ENCODE results near the gene ZNF791.
A peak's percentile ranks its signal among the peaks of the same experiment; 100 is the strongest.
"Not testable (repeated sequence)": the region's sequence is repeated elsewhere in the genome, so short reads cannot be mapped to it uniquely, and the experiment has no call there.

Gene ZNF791

DNA sequence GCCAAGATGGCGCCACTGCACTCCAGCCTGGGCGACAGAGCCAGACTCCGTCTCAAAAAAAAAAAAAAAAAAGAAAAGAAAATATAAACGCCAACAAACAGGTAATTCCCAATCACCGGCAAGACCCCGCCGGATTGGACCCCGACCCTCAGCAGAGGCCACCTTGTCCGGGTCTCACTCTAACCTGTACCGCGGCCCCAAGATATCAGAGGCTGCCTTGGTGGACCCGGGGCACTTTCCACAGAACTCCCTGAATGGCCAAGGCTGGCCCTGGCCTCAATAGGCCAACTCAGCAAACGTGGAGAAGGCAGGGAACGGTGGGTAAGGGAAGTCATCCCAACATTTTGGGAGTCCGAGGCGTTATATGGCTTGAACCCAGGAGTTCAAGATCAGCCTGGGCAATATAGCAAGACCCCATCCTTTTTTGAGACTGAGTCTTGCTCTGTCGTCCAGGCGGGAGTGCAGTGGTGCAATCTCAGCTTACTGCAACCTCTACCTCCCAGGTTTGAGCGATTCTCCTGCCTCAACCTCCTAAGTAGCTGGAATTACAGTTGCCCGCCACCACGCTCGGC lies 28.0 kb downstream of the ZNF791 start:
- Histone ChIP-seq H3K36me3 (ENCODE audit: insufficient read depth, low read length) (no peaks in the 10 kb centered on the region), H3K9ac (ENCODE audit: low read depth, low read length) (no peak overlapping the region), H3K9me3 (ENCODE audit: insufficient read depth, low read depth, low read length) (no peaks in the 10 kb centered on the region), H3K4me3 (ENCODE audit: low read length) (no peak overlapping the region), H3K27ac (ENCODE audit: low read depth, low read length) (no peak overlapping the region), H3K4me1 (ENCODE audit: insufficient read depth, low read length) (no peaks in the 10 kb centered on the region), H3K27me3 (ENCODE audit: insufficient read depth, low read length) (no peaks in the 10 kb centered on the region)
- 96% methylated on average over 20 of the region's 22 CpGs for WGBS

DNA sequence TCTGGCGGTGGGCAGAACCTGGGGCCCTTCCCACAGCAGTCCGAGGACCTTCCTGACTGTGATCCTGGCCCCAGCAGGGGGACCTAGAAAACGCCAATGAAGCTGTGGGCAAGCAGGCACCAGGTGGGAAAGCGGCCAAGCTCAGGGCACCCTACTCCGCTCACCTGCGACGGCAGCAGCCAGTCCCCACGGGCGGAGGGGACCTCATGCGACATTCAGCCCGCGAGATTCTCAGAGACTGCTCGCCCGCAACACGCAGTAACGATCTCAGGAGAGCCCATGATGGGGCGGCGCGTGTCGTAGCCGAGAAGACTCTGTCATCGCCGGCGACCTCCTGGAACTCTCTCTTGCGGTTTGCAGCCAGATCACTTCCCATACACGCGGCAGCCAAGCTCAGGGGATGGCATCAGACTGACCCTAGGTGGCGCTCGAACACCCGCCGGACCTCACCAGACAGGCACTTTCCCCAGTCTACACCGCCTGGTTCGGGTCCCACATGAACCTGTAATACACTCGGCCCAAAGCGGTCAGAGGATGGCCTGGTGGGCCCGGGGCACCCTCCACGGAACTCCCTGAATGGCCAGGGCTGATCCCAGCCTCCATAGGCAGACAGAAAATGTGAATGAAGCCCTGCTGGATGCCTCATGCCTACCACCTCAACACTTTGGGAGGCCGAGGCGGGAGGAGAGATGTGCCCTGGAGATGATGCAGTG lies 29.3 kb downstream of the ZNF791 start:
- 21% methylated on average over 39 of the region's 39 CpGs for WGBS
- H3K36me3 ChIP-seq (ENCODE audit: insufficient read depth, low read length): no peaks in the 10 kb centered on the region
- peak overlapping the region; percentile 44 for H3K4me3 ChIP-seq (ENCODE audit: low read length)
- peak overlapping the region; percentile 33; the same call in 1 of the 2 replicates for H3K9ac ChIP-seq (ENCODE audit: low read depth, low read length)
- no peaks in the 10 kb centered on the region for H3K4me1 ChIP-seq (ENCODE audit: insufficient read depth, low read length)
- no peaks in the 10 kb centered on the region for H3K27me3 ChIP-seq (ENCODE audit: insufficient read depth, low read length)
- no peak overlapping the region for H3K27ac ChIP-seq (ENCODE audit: low read depth, low read length)
- H3K9me3 ChIP-seq (ENCODE audit: insufficient read depth, low read depth, low read length): no peaks in the 10 kb centered on the region

DNA sequence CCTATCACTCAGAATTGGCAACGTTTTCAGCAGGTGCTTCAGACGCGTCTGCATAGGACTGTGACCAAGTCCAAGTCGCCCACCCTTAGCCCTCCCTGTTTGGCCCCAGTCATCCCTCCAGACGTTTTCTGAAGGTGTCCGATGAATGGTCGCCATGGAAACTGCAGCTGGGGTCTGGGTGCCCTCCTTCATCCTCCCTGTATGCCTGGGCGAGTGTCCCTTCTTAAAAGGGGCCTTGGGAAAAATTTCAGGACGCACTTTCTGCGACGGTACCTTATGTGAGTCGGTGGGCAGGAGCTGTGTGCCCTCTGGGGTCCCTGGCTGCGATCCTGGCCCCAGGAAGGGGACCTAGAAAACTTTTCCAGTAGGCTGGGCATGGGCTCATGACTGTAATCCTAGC lies 30.7 kb downstream of the ZNF791 start:
- Histone ChIP-seq H3K27ac (ENCODE audit: low read depth, low read length) (no peak overlapping the region), H3K4me1 (ENCODE audit: insufficient read depth, low read length) (no peaks in the 10 kb centered on the region), H3K27me3 (ENCODE audit: insufficient read depth, low read length) (no peaks in the 10 kb centered on the region), H3K4me3 (ENCODE audit: low read length) (no peak overlapping the region), H3K36me3 (ENCODE audit: insufficient read depth, low read length) (no peaks in the 10 kb centered on the region), H3K9me3 (ENCODE audit: insufficient read depth, low read depth, low read length) (no peaks in the 10 kb centered on the region), H3K9ac (ENCODE audit: low read depth, low read length) (no peak overlapping the region)
- 87% methylated on average over 13 of the region's 13 CpGs for WGBS

DNA sequence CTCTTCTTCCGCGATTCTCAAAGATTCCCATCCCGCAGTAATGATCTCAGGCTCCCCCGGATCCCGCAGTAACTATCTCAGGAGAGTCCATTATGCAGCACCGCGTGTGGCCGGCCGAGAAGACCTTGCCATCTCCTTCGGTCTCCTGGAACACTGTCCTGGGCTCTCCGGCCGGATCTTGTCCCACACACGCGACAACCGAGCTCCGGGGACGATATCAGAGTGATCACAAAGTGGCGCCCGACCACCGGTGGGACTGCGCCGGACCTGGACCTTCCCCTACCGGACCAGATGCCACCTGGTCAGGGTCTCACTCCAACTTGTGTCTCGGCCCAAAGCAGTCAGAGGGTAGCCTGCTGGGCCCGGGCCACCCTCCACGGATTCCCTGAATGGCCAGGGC lies 31.8 kb downstream of the ZNF791 start:
- no peaks in the 10 kb centered on the region for H3K36me3 ChIP-seq (ENCODE audit: insufficient read depth, low read length)

DNA sequence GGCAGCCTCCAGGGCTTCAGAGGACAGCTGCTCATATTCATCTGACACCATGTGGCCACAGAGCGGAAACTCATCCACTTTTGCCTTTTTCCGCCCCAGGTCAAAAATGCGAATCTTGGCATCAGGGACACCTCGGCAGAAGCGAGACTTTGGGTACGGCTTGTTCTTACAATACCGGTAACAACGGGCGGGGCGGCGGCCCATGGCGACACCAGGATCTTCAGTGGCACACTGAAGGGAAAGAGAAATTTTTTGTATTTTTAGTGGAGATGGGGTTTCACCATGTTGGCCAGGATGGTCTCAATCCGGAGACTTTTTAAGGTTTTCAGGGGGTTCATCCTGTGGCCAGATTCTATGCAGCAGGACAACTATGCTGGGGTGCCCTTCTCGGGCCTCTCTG lies 33.0 kb downstream of the ZNF791 start:
- not testable (repeated sequence) for H3K4me3 ChIP-seq (ENCODE audit: low read length); H3K36me3 ChIP-seq (ENCODE audit: insufficient read depth, low read length); H3K27me3 ChIP-seq (ENCODE audit: insufficient read depth, low read length); H3K4me1 ChIP-seq (ENCODE audit: insufficient read depth, low read length); H3K27ac ChIP-seq (ENCODE audit: low read depth, low read length); H3K9me3 ChIP-seq (ENCODE audit: insufficient read depth, low read depth, low read length); H3K9ac ChIP-seq (ENCODE audit: low read depth, low read length)
- WGBS: 96% methylated on average over 14 of the region's 14 CpGs

More for the DNA sequence above, 31.8 kb downstream of the ZNF791 start:
- Histone ChIP-seq H3K27me3 (ENCODE audit: insufficient read depth, low read length) (no peaks in the 10 kb centered on the region), H3K4me1 (ENCODE audit: insufficient read depth, low read length) (no peaks in the 10 kb centered on the region), H3K4me3 (ENCODE audit: low read length) (no peak overlapping the region), H3K27ac (ENCODE audit: low read depth, low read length) (no peak overlapping the region), H3K9ac (ENCODE audit: low read depth, low read length) (no peak overlapping the region), H3K9me3 (ENCODE audit: insufficient read depth, low read depth, low read length) (no peaks in the 10 kb centered on the region)
- WGBS: 94% methylated on average over 26 of the region's 26 CpGs

DNA sequence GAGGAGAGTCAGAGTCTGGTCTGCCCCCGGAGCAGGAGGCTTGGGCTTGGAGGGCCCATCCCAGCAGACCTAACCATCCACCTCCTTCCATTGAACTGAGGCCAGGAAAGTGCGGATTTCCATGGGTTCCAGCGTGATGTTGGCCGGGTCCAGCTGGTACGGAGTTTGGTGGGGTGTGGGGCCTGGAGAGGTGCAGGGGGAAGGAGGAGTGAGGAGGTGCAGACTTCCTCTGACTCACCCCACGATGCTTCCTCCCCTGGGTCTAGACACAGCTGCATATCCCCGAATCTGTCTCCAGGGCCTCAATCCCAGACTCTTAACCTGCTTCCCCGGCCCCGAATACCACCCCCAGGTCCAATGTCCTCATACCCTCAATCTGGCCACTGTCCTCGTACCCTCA lies 35.8 kb downstream of the ZNF791 start:
- H3K4me1 ChIP-seq (ENCODE audit: insufficient read depth, low read length): no peaks in the 10 kb centered on the region
- no peak overlapping the region for H3K9ac ChIP-seq (ENCODE audit: low read depth, low read length)
- WGBS: 94% methylated on average over 10 of the region's 10 CpGs
- no peaks in the 10 kb centered on the region for H3K36me3 ChIP-seq (ENCODE audit: insufficient read depth, low read length)
- H3K4me3 ChIP-seq (ENCODE audit: low read length): no peak overlapping the region
- no peaks in the 10 kb centered on the region for H3K9me3 ChIP-seq (ENCODE audit: insufficient read depth, low read depth, low read length)
- no peak overlapping the region for H3K27ac ChIP-seq (ENCODE audit: low read depth, low read length)
- no peaks in the 10 kb centered on the region for H3K27me3 ChIP-seq (ENCODE audit: insufficient read depth, low read length)

DNA sequence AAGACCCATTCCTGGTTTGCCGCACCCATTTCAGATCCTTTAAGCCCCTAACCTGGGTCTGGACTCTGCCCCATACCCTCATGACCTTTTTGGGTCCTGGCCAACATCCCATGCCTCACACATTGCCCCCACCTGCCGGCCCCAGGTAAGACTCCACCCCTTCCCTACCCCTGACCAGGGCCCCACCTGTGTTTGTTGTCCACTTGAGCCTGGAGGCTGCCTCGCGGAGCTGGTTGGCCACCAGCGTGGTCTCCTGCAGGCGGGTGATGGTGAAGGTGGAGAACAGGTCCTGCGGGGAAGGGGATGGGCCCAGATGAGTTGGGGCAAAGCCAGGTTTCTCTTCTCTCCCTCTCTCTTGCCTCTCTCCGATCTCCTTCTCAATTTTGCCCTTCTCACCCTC lies 36.3 kb downstream of the ZNF791 start:
- H3K27me3 ChIP-seq (ENCODE audit: insufficient read depth, low read length): no peaks in the 10 kb centered on the region
- H3K4me3 ChIP-seq (ENCODE audit: low read length): no peak overlapping the region
- H3K27ac ChIP-seq (ENCODE audit: low read depth, low read length): no peak overlapping the region
- H3K36me3 ChIP-seq (ENCODE audit: insufficient read depth, low read length): peaks cover 3% of the 10 kb centered on the region; the same call in 1 of the 2 replicates
- no peaks in the 10 kb centered on the region for H3K4me1 ChIP-seq (ENCODE audit: insufficient read depth, low read length)
- no peak overlapping the region for H3K9ac ChIP-seq (ENCODE audit: low read depth, low read length)
- no peaks in the 10 kb centered on the region for H3K9me3 ChIP-seq (ENCODE audit: insufficient read depth, low read depth, low read length)
- 90% methylated on average over 8 of the region's 8 CpGs for WGBS

DNA sequence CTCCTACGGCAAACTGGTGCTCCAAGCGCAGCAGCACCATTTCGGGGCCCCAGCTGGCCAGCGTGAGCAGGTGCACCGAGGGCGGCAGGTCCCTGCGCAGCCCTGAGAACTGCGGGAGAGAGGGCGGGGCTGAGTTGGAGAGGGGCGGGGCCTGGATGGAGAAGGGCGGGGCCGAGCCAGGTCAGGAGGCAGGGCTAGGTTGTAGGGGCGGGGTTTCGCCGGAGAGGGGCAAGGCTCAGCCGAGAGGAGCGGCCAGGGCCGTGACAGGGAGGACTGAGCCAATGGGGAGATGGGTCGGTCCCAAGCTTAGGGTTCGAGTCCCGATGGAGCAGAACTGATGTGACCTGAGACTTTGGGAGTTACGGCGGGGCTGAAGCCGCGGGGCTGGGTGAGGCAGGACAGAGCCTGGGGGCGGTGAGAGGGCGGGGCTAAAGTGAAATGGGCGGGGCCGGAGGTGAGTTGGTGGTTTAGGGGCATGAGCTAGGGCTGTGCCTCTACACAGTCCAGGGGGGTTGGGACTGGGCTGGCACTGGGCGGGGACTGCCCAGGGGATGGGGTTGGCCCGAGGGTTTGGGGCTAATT lies 36.9 kb downstream of the ZNF791 start:
- no peak overlapping the region for H3K27ac ChIP-seq (ENCODE audit: low read depth, low read length)
- no peaks in the 10 kb centered on the region for H3K4me1 ChIP-seq (ENCODE audit: insufficient read depth, low read length)
- no peaks in the 10 kb centered on the region for H3K27me3 ChIP-seq (ENCODE audit: insufficient read depth, low read length)
- WGBS: 92% methylated on average over 31 of the region's 31 CpGs
- H3K9me3 ChIP-seq (ENCODE audit: insufficient read depth, low read depth, low read length): no peaks in the 10 kb centered on the region
- peak overlapping the region; percentile 43 for H3K4me3 ChIP-seq (ENCODE audit: low read length)
- H3K36me3 ChIP-seq (ENCODE audit: insufficient read depth, low read length): peaks cover 6% of the 10 kb centered on the region; the same call in 1 of the 2 replicates
- H3K9ac ChIP-seq (ENCODE audit: low read depth, low read length): no peak overlapping the region

DNA sequence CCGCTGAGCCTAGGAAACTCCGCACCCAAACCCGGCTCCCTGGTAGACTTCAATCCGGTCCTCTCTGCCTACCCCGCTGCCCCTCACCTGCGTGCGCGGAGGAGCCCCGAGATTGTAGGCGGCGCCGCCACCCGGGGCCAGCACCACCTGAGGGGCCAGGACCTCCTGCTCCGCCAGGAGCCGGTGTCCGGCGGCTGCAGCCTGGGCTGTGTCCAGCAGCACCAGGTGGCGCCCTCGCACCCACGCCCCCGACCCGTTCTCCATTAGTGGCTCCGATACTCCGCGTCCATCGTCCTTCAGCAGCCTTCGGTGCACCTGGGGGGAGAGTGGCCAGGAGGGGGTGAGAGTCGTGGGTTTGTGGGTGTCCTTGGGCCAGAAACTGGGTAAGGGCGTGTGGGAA lies 37.4 kb downstream of the ZNF791 start:
- no peak overlapping the region for H3K9ac ChIP-seq (ENCODE audit: low read depth, low read length)
- H3K4me3 ChIP-seq (ENCODE audit: low read length): peak overlapping the region; percentile 43
- no peak overlapping the region for H3K27ac ChIP-seq (ENCODE audit: low read depth, low read length)
- WGBS: 94% methylated on average over 29 of the region's 29 CpGs
- no peaks in the 10 kb centered on the region for H3K27me3 ChIP-seq (ENCODE audit: insufficient read depth, low read length)
- no peaks in the 10 kb centered on the region for H3K4me1 ChIP-seq (ENCODE audit: insufficient read depth, low read length)
- H3K9me3 ChIP-seq (ENCODE audit: insufficient read depth, low read depth, low read length): no peaks in the 10 kb centered on the region
- H3K36me3 ChIP-seq (ENCODE audit: insufficient read depth, low read length): peaks cover 6% of the 10 kb centered on the region; the same call in 1 of the 2 replicates

DNA sequence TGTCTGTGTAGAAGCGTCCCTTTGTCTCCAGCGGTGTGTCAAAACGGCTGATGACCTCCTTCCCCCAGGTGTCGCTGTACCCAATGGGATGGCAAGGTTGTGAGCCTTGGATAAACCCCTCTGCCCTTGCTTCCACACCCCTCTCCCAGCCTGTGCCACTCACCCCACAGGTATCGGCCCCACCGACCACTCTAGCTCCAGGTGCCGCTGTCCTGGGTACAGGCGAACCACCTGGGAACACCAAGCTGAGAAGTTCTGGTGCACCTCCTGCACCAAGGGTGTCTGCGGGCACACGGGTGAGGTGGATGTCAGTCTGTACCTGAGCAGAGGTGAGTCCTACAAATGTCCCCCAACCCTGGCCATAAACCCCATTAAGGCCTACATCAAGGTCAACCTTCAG lies 39.2 kb downstream of the ZNF791 start:
- no peak overlapping the region for H3K4me3 ChIP-seq (ENCODE audit: low read length)
- H3K4me1 ChIP-seq (ENCODE audit: insufficient read depth, low read length): no peaks in the 10 kb centered on the region
- peaks cover 10% of the 10 kb centered on the region for H3K36me3 ChIP-seq (ENCODE audit: insufficient read depth, low read length)
- no peaks in the 10 kb centered on the region for H3K27me3 ChIP-seq (ENCODE audit: insufficient read depth, low read length)
- WGBS: 96% methylated on average over 10 of the region's 10 CpGs
- no peaks in the 10 kb centered on the region for H3K9me3 ChIP-seq (ENCODE audit: insufficient read depth, low read depth, low read length)
- H3K9ac ChIP-seq (ENCODE audit: low read depth, low read length): no peak overlapping the region
- H3K27ac ChIP-seq (ENCODE audit: low read depth, low read length): no peak overlapping the region

DNA sequence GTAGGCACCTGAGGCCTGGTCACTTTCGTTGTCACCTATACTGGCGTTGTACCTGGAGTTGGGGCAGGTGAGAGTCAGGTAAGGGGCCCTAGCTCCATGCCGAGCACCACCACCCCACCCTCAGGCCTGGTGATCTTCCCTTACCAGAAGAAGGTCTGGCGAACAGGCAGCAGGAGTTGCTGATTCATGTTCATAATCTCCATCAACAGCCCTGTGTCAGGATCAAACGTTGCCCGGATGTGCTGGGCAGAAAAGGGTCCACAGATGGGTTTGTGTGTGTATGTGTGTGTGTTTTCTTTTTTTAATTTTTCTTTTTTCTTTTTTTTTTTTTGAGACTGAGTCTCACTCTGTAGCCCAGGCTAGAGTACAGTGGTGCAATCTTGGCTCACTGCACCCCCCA lies 41.5 kb downstream of the ZNF791 start:
- peaks cover 26% of the 10 kb centered on the region for H3K36me3 ChIP-seq (ENCODE audit: insufficient read depth, low read length)
- H3K27me3 ChIP-seq (ENCODE audit: insufficient read depth, low read length): no peaks in the 10 kb centered on the region
- no peaks in the 10 kb centered on the region for H3K4me1 ChIP-seq (ENCODE audit: insufficient read depth, low read length)
- 94% methylated on average over 6 of the region's 6 CpGs for WGBS
- H3K9ac ChIP-seq (ENCODE audit: low read depth, low read length): no peak overlapping the region
- no peak overlapping the region for H3K27ac ChIP-seq (ENCODE audit: low read depth, low read length)
- H3K4me3 ChIP-seq (ENCODE audit: low read length): no peak overlapping the region
- no peaks in the 10 kb centered on the region for H3K9me3 ChIP-seq (ENCODE audit: insufficient read depth, low read depth, low read length)

Measured in HUES64 (cell line).